Mononuclear cell (primary cell): ENCODE results near the gene MRI1. TPM values are rescaled to one million over a fixed set of nuclear protein-coding genes. Genes with fewer than 3 reads are reported as not detected.
"Not testable (repeated sequence)": the region's sequence is repeated elsewhere in the genome, so short reads cannot be mapped to it uniquely, and the experiment has no call there.

Experiments
- H3K27me3 ChIP-seq: 2 replicates; pipeline ENCODE4 v1.6.0; 2011; ENCODE audit warnings: low read length, control low read depth; ENCODE audit not compliant: insufficient read depth
- H3K4me1 ChIP-seq: 2 replicates; pipeline ENCODE4 v1.5.1; 2011; ENCODE audit warnings: mild to moderate bottlenecking, low read length, control low read depth; ENCODE audit not compliant: insufficient read depth
- H3K4me3 ChIP-seq: 2 replicates; pipeline ENCODE4 v1.5.1; 2011; ENCODE audit warnings: mild to moderate bottlenecking, low read length, moderate library complexity
- H3K9me3 ChIP-seq: 2 replicates; pipeline ENCODE4 v1.5.1; 2011; ENCODE audit warnings: low read depth, mild to moderate bottlenecking, control low read depth, low read length
- total RNA-seq: library from RNA; depleted of rRNA; stranded (reverse); fragments of >200 nt; gene quantifications from one replicate; pipeline ENCODE4 v1.2.3, GENCODE V29; 2012

Gene MRI1
- total RNA-seq, 1 donor, result 17.0 TPM

DNA sequence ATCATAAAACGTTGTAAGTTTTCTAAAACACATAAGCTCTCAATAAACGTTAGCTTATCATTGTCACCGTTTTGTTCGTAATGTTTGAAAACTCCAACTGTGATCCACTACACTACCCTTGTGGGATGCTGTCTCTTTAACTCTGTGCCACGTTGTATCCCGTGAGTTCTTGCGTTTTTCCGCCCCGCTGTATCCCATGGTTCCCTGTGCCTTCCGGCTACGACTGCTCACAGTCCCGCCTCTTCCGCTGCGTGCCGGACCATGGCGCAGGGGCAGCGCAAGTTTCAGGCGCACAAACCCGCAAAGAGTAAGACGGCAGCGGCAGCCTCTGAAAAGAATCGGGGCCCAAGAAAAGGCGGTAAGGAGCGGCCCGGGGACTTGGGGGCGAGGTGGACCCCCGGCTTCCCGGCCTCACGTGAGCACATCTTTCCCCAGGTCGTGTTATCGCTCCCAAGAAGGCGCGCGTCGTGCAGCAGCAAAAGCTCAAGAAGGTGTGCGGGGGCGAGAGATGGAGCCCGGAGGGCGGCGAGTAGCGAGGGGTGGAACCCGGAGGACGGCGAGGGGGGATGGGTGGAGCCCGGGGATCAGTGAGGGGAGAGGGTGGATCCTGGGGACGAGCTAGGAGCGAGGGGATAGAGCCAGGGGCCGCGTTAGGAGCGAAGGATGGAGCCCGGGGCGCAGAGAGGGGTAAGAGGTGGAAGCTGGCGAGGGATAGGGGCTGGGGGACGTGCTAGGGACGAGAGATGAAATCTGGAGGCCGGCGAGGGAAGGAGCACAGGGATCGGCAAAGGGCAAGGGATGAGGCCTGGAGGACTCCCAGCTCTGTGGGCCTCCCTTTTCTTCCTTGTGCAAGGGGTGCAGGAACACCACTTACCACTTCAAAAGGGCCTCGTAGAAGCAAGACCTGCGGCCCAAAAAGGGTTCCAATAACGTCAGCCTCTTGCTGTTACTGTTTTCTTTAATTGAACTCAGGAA, 10.2 kb downstream of the MRI1 start, which contains the start of gene C19orf53:
TSS of gene C19orf53 (plus strand) at position 240 of the 975 bp plus-strand sequence. CDS start at position 262, 22 bp downstream.
- Histone ChIP-seq H3K4me3 (peak within 1 kb of the TSS; percentile 87), H3K9me3 (no peaks in the 10 kb centered on the region), H3K4me1 (peaks cover 17% of the 10 kb centered on the region), H3K27me3 (no peaks in the 10 kb centered on the region)

DNA sequence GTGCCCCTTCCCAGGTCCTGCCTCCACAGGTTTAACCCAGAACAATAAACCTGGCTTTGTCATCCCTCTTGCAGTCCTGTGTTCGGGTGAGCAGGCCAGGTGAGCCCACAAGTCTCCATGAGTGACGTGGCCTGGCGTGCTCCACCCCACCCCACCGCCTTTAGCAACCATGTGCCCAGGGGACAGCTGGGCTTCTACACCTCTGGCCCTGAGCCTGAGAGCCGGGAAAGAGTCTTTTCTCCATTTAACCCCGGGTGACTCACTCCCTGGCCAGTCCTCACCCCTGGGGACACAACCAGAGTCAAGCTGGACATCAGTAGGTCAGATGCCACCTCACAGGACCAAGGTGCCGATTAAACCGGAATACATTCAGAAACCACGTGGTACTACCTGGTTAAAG, 14.1 kb downstream of the MRI1 start:
- no peaks in the 10 kb centered on the region for H3K27me3 ChIP-seq
- no peaks in the 10 kb centered on the region for H3K9me3 ChIP-seq
- peaks cover 17% of the 10 kb centered on the region for H3K4me1 ChIP-seq
- H3K4me3 ChIP-seq, result no peak overlapping the region

DNA sequence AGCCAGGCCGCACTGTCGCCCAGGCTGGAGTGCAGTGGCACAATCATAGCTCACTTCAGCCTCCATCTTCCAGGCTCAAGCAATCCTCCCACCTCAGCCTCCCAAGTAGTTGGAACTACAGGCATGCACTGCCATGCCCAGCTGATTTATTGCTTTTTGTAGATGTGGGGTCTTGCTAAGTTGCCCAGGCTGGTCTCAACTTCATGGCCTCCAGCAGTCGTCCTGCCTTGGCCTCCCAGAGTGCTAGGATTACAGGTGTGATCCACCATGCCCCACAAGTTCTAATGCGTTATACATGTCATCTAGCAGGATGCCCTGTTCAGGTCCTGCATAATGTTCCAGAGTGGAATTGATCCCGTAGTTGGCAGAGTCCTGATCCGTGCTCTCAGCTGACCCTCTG, 14.5 kb downstream of the MRI1 start:
- no peak overlapping the region for H3K4me3 ChIP-seq

DNA sequence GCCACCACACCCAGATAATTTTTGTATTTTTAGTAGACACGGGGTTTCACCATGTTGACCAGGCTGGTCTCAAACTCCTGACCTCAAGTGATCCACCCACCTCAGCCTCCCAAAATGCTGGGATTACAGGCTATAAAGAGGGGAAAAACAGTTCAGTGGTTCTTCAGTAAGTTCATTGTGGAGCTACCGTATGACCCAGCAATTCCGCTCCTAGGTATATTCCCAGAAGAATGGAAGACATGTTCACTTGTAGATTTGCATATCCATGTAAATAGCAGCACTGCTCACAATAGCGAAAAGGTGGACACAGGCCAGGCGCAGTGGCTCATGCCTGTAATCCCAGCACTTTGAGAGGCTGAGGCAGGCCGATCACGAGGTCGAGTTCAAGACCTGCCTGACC, 15.5 kb downstream of the MRI1 start:
- not testable (repeated sequence) for H3K4me3 ChIP-seq, H3K27me3 ChIP-seq, H3K9me3 ChIP-seq
- H3K4me1 ChIP-seq, result peaks cover 19% of the 10 kb centered on the region

More for the DNA sequence above, 14.5 kb downstream of the MRI1 start:
- no peaks in the 10 kb centered on the region for H3K9me3 ChIP-seq
- H3K4me1 ChIP-seq, result peaks cover 17% of the 10 kb centered on the region
- no peaks in the 10 kb centered on the region for H3K27me3 ChIP-seq

DNA sequence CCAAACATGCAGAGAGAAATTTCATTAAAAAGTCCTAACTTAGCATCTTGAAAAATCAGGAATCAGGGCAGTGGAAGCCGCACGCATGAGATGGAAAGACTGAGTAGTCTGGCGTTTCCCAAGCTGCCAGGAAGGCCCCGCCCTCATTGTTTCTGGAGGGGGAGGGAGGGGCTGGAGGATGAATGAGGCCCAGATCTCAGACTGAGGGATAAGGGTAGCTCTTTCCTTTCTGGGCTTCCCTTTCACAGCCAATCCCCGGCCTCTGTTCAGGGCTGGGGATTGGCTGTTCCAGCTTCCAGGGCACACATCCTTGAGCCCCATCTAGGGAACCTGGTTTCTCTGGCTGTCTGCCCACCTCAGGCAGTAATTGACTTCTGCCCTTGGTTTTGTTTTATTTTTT, 17.2 kb downstream of the MRI1 start:
- no peaks in the 10 kb centered on the region for H3K27me3 ChIP-seq
- H3K4me1 ChIP-seq, result peaks cover 9% of the 10 kb centered on the region
- H3K4me3 ChIP-seq, result no peak overlapping the region
- H3K9me3 ChIP-seq, result no peaks in the 10 kb centered on the region

DNA sequence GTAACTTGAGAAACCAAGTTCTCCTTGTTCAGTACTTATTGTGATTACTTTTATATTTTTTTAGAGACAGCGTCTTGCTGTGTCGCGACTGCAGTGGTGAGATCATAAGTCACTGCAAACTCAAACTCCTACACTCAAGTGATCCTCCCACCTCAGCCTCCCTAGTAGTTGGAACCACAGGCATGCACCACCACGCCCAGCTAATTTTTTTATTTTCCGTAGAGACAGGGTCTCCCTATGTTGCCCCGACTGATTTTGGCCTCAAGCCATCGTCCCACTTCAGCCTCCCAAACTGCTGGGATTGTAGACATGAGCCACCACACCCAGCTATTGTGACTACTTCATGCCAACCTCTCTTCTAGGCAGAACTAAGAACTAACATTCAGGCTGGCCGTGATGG, 18.2 kb downstream of the MRI1 start:
- Histone ChIP-seq H3K9me3 (no peaks in the 10 kb centered on the region), H3K4me3 (no peak overlapping the region), H3K27me3 (no peaks in the 10 kb centered on the region), H3K4me1 (peaks cover 15% of the 10 kb centered on the region)

DNA sequence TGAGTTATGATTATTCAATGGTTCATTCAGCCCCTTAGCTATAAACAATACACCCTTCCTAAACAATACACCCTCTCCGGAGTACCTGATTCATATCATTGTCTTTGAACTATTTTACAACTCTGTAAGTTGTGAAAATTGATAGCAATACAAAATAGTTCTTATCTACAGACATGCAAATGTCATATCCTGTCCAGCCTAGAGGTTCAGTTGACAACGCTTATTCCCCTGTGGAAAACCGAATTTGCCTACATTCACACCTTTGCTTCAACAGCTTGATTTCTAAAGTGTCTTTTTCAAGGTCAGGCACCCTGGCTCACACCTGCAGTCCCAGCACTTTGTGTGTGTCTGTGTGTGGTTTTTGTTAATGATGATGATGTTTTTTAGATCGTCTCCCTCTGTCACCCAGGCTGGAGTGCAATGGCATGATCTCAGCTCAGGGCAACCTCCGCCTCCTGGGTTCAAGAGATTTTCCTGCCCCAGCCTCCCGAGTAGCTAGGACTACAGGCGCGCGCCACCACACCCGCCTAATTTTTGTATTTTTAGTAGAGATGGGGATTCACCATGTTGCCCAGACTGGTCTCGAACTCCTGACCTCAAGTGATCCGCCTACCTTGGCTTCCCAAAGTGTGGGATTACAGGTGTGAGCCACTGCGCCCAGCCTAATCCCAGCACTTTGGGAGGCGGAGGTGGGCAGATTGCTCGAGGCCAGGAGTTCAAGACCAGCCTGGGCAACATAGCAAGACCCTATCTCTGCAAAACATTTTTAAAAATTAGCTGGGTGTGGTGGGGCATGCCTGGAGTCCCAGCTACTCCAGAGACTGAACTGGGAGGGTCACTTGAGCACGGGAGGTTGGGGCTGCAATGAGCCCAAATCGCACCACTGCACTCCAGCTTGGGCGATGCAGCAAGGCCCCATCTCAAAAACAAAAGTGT, 19.5 kb downstream of the MRI1 start:
- Histone ChIP-seq H3K4me3 (no peak overlapping the region), H3K9me3 (no peaks in the 10 kb centered on the region), H3K27me3 (no peaks in the 10 kb centered on the region), H3K4me1 (peaks cover 28% of the 10 kb centered on the region)

DNA sequence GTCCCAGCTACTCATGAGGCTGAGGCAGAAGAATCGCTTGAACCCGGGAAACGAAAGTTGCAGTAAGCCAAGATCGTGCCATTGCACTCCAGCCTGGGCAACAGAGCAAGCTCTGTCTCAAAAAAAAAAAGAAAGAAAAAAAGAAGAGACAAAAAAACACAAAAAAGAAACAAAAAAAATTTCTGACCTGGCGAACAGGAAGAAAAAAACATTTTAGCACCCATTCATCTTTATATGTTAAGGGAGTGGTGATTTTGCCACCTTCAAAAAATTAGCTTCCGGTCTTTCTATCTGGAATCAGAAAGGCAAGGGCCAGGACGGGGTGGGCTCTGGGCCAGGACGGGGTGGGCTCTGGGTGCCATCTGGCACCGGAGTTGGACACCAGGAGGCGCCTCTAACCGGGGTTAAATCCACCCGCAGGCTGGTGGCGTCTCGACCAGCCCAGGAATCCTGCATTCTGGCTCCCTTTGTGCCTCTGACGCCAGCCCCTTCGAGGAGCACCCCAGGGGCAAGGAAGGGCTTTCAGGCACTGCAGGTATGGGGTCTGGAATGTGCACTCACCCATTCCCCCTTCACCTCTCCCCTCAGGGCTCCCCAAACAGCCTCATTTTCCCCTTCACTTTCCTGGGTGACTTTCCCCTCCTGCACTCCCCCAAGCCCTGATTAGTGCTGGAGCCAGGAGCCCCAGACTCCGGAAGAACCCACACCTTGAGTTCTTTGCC, 20.6 kb downstream of the MRI1 start:
- Histone ChIP-seq H3K4me1 (peaks cover 39% of the 10 kb centered on the region), H3K4me3 (no peak overlapping the region), H3K27me3 (no peaks in the 10 kb centered on the region), H3K9me3 (no peaks in the 10 kb centered on the region)

DNA sequence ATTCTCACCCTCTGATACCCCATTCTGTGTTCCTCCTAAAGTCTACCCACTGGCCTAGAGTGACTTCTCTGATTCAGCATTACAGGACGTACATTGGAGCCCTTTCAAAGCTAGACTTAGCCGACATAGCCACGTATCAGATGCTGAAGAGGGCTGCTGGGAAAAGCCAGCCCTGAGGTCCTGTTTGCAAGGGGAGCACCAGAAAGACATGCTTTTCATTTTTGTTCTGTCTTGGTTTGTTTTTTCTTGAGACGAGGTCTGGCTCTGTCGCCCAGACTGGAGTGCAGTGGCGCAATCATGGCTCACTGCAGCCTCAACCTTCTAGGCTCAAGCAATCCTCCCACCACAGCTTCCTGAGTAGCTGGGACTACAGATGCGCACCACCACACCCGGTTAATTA, 24.7 kb downstream of the MRI1 start:
- Histone ChIP-seq H3K4me1 (peaks cover 47% of the 10 kb centered on the region), H3K4me3 (no peak overlapping the region)

DNA sequence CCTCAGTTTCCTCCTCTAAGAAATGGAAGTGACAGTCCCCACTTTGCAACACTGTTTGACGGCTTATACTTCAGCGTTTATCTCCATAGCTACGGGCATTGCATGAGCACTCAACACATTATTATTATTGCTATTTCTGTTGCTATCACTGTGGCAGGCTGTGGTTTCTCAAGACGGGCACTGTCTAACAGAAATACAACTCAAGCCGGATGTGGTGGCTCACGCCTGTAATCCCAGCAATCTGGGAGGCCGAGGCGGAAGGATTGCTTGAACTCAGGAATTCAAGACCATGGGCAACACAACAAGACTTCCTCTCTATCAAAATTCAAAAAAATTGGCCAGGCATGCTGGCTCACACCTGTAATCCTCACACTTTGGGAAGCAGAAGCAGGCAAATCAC, 26.0 kb downstream of the MRI1 start:
- no peaks in the 10 kb centered on the region for H3K27me3 ChIP-seq
- peaks cover 48% of the 10 kb centered on the region for H3K4me1 ChIP-seq
- H3K4me3 ChIP-seq, result no peak overlapping the region
- H3K9me3 ChIP-seq, result no peaks in the 10 kb centered on the region

More for the DNA sequence above, 24.7 kb downstream of the MRI1 start:
- H3K9me3 ChIP-seq, result no peaks in the 10 kb centered on the region
- no peaks in the 10 kb centered on the region for H3K27me3 ChIP-seq

DNA sequence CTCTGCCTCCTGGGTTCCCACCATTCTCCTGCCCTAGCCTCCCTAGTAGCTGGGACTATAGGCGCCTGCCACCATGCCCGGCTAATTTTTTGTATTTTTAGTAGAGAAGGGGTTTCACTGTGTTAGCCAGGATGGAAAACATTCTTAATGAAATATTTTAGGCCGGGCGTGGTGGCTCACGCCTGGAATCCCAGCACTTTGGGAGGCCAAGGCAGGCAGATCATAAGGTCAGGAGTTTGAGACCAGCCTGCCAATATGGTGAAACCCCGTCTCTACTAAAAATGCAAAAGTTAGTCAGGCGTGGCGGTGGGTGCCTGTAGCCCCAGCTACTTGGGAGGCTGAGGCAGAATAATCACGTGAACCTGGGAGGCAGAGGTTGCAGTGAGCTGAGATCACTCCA, 29.0 kb downstream of the MRI1 start:
- H3K4me3 ChIP-seq, H3K27me3 ChIP-seq, H3K9me3 ChIP-seq: not testable (repeated sequence)
- H3K4me1 ChIP-seq, result peaks cover 51% of the 10 kb centered on the region

DNA sequence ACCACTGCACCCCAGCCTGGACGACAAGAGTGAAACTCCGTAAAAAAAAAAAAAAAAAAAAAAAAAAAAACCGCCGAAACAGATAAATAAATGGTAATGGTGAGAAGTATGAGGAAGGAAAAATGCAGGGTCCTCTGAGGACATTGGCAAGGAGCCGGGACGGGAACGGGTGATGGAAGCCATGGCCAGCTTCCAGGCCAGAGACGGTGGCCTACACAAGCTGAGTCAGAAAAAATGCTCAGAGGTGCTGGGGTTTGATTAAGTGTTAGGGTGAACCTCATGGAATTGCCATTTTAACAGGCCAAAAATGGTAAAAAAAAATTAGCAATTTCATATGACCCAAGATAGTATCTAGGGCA, 30.1 kb downstream of the MRI1 start:
- H3K9me3 ChIP-seq, result no peaks in the 10 kb centered on the region
- no peaks in the 10 kb centered on the region for H3K27me3 ChIP-seq
- H3K4me1 ChIP-seq, result peaks cover 40% of the 10 kb centered on the region
- H3K4me3 ChIP-seq, result peak overlapping the region; percentile 61

DNA sequence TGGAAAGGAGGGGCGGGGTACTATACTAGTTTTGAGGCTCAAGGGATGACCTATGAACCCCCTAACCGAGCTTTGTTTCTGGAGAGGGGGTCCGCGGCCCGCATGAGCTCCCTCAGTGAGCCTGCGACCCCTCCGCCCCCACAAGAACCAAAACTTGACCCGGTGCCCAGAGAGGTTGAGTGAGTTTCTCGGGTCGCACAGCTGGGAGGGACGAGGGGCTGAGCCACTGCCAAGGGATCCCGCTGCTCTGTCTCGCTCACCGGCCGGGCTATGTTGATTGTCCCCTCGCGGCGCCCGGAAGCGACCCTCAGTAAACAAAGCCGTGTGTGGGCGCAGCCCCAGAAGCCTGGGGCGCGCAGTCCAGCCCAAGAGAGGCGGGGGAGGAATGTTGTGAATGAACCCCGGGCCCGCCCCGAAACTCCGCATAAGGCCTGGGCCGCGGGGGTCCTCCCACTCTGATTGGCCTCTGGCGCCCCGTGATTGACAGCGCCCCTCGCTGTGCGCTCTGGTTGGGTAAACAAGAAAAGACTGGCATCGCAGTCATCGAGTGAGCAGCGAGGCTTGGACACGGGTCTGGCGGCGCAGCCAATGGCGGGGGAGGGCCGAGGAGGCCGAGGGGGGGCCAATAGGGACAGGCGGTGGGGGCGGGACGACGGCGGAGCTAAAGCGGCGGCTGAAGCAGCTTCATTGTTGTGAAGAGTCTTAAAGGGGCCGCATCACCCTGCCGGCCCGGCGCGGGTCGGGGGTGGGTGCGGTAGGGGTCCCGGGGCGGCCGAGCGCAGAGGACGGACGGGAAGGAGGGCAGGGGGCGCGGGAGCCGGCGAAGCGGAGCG, 30.7 kb downstream of the MRI1 start, which contains the start of gene ZSWIM4:
TSS of gene ZSWIM4 (plus strand) at position 687 of the 833 bp plus-strand sequence. CDS start 206 bp downstream, outside the sequence.
- Histone ChIP-seq H3K4me1 (peaks cover 34% of the 10 kb centered on the region), H3K4me3 (peak within 1 kb of the TSS; percentile 61), H3K9me3 (no peaks in the 10 kb centered on the region), H3K27me3 (no peaks in the 10 kb centered on the region)
